Measurements from ENCODE around the gene P3H1.

P3H1 gene

DNA sequence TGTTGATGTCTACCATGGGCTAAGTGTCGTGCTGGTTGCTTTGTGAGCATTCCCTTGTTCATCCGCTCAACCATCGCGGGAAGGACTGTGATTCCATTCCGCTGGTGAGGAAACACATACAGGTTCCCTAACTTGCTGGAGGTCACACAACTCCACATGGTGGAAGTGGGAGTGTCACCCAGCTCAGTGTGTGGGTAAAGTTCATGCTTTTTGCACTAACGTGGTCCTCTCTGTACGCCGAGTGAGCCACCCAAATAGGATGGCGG lies 22.7 kb downstream of the P3H1 start:
- Histone ChIP-seq H2AFZ (ENCODE audit: low read depth) (no peak overlapping the region), H3K27me3 (ENCODE audit: insufficient read depth, low read depth) (no peaks in the 10 kb centered on the region), H3K4me3 (IDR thresholded peaks at IDR 0.05; ENCODE audit: insufficient read depth, low read depth, low read length) (no peak overlapping the region), H3K9ac (no peak overlapping the region), H3K4me2 (no peak overlapping the region), H3K79me2 (ENCODE audit: insufficient read depth, low read depth) (no peaks in the 10 kb centered on the region), H3K4me1 (ENCODE audit: low read depth, poor library complexity, severe bottlenecking) (no peaks in the 10 kb centered on the region), H3K27ac (no peak overlapping the region), H4K20me1 (ENCODE audit: insufficient read depth) (no peaks in the 10 kb centered on the region), H3K36me3 (ENCODE audit: insufficient read depth) (no peaks in the 10 kb centered on the region)
- TF ChIP-seq CTCF (conservative IDR thresholded peaks at IDR 0.05; ENCODE audit: low read depth, low read length), result no peak

- no peak overlapping the region for H3K4me3 ChIP-seq (IDR thresholded peaks at IDR 0.05; ENCODE audit: insufficient read depth, low read depth, low read length)
- H4K20me1 ChIP-seq (ENCODE audit: insufficient read depth), result no peaks in the 10 kb centered on the region
- H3K27ac ChIP-seq, result no peak overlapping the region
- no peaks in the 10 kb centered on the region for H3K4me1 ChIP-seq (ENCODE audit: low read depth, poor library complexity, severe bottlenecking)
- H3K4me2 ChIP-seq, result no peak overlapping the region
- no peaks in the 10 kb centered on the region for H3K36me3 ChIP-seq (ENCODE audit: insufficient read depth)
- no peak for TF ChIP-seq CTCF (conservative IDR thresholded peaks at IDR 0.05; ENCODE audit: low read depth, low read length)
- H2AFZ ChIP-seq (ENCODE audit: low read depth), result no peak overlapping the region
- no peak overlapping the region for H3K9ac ChIP-seq
- no peaks in the 10 kb centered on the region for H3K27me3 ChIP-seq (ENCODE audit: insufficient read depth, low read depth)
- no peaks in the 10 kb centered on the region for H3K79me2 ChIP-seq (ENCODE audit: insufficient read depth, low read depth)
Measured at GRCh38 chr1:42743317-42744147, 23.3 kb downstream of the P3H1 start.

DNA sequence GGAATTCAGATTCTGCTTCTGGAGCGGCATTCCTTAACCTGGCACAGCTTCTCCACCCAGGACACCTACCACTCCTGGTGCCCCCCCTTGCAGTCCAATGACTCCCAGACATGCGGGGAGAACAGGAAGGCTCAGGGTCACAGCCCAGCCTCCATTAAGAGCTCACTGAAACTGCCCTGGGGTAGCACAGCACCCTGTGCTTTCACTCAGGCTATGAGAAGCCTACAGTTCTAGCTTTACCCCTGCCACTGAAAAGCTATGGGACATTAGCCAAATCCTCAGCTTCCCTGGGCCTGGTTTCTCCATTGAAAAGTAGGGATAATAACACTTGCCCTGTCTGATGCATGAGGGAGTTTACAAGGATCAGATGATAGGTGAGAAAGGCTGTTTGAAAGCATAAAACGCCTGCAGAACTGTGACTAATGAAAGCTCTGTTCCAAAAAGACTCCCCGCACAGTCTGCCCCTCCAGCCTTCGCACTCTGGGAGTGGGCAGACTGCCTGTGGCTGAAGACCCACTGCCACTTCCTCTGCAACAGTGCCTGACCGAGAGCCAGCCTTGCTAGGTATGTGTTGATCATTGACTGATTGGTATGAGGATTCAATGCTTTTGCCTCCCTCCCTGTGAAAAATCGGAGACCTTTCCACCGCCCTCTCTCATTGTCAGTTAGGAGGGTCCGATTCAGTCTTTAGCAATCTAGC lies 24.1 kb downstream of the P3H1 start:
- no peak for TF ChIP-seq CTCF (conservative IDR thresholded peaks at IDR 0.05; ENCODE audit: low read depth, low read length)
- H3K27ac ChIP-seq, result no peak overlapping the region
- H2AFZ ChIP-seq (ENCODE audit: low read depth), result no peak overlapping the region
- H3K4me2 ChIP-seq, result no peak overlapping the region
- H3K9ac ChIP-seq, result no peak overlapping the region
- no peaks in the 10 kb centered on the region for H3K36me3 ChIP-seq (ENCODE audit: insufficient read depth)
- H3K79me2 ChIP-seq (ENCODE audit: insufficient read depth, low read depth), result no peaks in the 10 kb centered on the region
- no peaks in the 10 kb centered on the region for H3K4me1 ChIP-seq (ENCODE audit: low read depth, poor library complexity, severe bottlenecking)
- no peaks in the 10 kb centered on the region for H3K27me3 ChIP-seq (ENCODE audit: insufficient read depth, low read depth)
- H4K20me1 ChIP-seq (ENCODE audit: insufficient read depth), result no peaks in the 10 kb centered on the region
- H3K4me3 ChIP-seq (IDR thresholded peaks at IDR 0.05; ENCODE audit: insufficient read depth, low read depth, low read length), result no peak overlapping the region

- Histone ChIP-seq H3K79me2 (ENCODE audit: insufficient read depth, low read depth) (no peaks in the 10 kb centered on the region), H3K4me2 (no peak overlapping the region), H3K4me1 (ENCODE audit: low read depth, poor library complexity, severe bottlenecking) (peaks cover 2% of the 10 kb centered on the region), H3K4me3 (IDR thresholded peaks at IDR 0.05; ENCODE audit: insufficient read depth, low read depth, low read length) (no peak overlapping the region), H4K20me1 (ENCODE audit: insufficient read depth) (no peaks in the 10 kb centered on the region), H3K9ac (no peak overlapping the region), H3K36me3 (ENCODE audit: insufficient read depth) (no peaks in the 10 kb centered on the region), H3K27me3 (ENCODE audit: insufficient read depth, low read depth) (no peaks in the 10 kb centered on the region), H2AFZ (ENCODE audit: low read depth) (no peak overlapping the region), H3K27ac (no peak overlapping the region)
- TF ChIP-seq CTCF (conservative IDR thresholded peaks at IDR 0.05; ENCODE audit: low read depth, low read length), result no peak
Measured at GRCh38 chr1:42742141-42742540, 24.7 kb downstream of the P3H1 start.

Measured in KMS-11 (cell line).